Activated CD4-positive, alpha-beta T cell treated with anti-CD3 and anti-CD28 coated beads for 4 hours (primary cell): ENCODE data around the gene OR52A5.
A peak's percentile ranks its signal among the peaks of the same experiment; 100 is the strongest.
"Not testable (repeated sequence)": the region's sequence is repeated elsewhere in the genome, so short reads cannot be mapped to it uniquely, and the experiment has no call there.

Experiments
- DNase-seq, 2 donors: peaks; one replicate each; pipeline ENCODE4 v3.0.0-alpha.2; 2020

The OR52A5 gene

DNA sequence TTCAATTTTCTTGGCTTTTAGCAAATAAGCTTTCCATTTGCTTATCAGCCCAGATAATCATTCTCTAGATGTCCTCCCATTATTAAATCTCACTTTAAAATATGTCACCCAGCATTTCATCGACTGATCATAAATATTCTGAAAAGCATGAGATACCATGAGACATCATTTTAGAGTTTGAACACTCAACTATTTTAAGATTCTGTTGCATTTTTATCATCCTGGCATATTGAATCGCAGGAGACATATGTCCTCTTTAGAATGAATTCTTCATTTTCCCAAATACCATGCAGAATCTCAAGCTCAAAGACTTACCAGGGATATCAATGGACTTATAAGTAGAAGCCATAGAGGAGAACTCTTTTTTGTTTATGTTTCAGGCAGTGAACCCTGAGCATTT is at the start of gene OR52A5:
Gene OR52A5 (minus strand): TSS at position 361 of the 400 bp plus-strand sequence. CDS start 5,714 bp downstream, outside the sequence.
- no peak for DNase-seq

DNA sequence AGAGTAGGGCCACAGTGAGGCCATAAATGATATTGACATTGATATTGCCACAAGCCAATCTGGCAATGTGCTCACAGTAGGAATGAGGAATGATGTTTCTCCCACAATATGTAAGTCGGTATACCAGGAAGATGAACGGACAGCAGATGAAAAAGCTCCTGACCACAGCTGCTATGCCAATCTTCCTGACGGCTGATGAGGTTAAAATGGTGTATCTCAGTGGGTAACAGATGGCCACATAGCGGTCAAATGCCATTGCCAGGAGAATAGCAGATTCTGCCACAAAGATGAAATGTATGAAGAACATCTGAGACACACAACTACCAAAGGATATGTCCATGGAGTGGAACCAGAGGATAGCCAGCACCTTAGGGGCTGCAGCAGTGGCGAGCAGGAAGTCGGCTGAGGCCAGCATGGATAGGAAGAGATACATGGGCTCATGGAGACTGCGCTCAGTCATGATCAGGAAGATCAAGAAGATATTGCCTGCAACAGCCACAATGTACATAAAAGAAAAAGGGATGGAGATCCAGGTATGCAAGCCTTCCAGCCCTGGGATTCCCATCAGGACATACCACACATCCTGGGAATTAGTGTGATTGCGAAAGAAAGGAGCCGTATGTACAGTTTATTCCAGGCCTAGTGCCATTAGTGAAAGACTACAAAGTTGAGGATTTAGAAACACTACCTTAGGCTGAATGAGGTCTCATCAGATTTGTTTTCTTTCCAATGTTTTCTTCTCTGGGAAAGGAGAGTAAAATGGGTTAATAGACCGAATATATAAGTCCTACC is 40.1 kb upstream of the OR52A5 start:
- no peak for DNase-seq

DNA sequence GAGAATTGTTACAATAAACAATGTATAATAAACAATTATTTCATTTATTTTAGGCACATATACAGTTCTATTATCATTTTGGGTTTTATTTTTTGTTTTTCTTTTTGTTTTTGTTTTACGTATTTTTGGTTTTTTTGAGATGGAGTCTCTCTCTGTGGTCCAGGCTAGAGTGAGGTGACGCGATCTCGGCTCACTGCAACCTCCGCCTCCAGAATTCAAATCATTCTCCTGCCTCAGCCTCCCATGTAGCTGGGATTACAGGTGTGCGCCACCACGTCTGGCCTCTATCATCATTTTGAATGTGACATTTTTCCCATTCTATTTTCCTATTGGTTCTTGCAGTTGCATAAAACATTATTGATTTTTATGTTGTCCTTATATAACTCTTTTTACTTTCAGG is 36.8 kb upstream of the OR52A5 start:
- no peak for DNase-seq

DNA sequence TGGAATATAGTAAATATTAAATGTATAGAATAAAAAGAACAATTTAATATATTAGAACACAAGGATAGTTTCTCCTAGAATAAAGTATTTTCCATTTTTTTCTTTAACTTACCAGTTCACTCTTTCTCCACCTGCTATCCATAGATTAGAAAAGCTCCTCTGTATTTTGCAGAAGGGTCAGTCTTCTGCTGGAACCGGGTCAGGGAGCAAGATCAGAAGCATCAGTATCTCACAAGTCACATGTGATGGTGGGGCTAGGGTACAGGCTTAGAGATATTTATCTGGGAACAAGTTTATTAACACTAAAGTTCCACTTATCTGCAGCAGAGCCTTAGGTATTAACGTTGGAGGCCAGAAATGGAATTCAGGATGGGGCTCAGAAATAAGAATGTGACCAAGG is 33.7 kb upstream of the OR52A5 start:
- no peak for DNase-seq

DNA sequence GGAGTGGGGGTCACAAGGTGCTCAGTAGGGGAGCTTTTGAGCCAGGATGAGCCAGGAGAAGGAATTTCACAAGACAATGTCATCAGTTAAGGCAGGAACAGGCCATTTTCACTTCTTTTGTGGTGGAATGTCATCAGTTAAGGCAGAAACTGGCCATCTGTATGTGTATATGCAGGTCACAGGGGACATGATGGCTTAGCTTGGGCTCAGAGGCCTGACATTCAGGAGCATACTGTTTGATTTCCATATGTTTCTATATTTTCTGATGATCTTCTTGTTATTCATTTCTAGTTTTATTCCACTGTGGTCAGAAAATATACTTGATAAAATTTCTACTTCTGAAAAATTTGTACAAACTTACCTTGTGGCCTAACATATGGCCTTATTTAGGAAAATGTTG is 27.7 kb upstream of the OR52A5 start:
- DNase-seq: not testable (repeated sequence)

DNA sequence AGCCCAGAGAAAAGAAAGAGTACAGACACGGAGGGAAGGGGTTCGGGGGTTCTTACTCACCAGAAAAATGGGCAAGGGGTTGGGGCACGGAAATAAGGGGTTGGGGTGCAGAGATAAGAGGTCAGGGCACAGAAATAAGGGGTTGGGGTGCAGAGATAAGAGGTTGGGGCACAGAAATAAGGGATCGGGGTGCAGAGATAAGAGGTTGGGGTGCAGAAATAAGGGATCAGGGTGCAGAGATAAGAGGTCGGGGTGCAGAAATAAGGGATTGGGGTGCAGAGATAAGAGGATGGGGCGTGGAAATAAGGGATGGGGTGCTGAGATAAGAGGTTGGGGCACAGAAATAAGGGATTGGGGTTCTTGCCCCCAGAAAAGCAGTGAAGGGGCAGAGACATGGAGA is 26.7 kb upstream of the OR52A5 start:
- not testable (repeated sequence) for DNase-seq

DNA sequence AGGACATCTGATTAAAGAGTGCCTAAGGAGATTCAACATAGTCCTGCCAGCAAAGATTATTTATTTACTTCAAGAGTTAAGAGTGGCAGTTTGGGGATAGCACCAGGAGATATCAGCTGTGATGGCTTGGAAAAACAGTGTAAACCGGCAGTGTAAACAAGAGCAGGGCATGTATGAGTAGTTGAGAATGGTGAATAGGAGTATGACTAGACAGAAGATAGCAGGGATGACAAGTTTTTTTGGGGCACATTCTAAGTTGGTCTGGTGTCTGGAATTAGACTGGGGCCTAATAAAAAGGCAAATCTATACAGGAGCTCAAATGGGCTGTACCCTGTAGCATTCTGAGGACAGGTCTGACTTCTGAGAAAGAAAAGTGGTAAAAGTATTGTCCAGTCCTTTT is 22.9 kb upstream of the OR52A5 start:
- not testable (repeated sequence) for DNase-seq

DNA sequence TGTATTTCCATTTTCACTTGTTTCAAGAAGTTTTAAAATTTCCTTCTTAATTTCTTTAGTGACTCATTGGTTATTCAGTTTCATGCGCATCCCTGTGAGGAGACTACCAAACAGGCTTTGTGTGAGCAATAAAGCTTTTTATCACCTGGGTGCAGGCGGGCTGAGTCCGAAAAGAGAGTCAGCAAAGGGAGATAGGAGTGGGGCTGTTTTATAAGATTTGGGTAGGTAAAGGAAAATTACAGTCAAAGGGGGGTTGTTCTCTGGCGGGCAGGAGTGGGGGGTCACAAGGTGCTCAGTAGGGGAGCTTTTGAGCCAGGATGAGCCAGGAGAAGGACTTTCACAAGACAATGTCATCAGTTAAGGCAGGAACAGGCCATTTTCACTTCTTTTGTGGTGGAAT is 22.1 kb upstream of the OR52A5 start:
- not testable (repeated sequence) for DNase-seq

DNA sequence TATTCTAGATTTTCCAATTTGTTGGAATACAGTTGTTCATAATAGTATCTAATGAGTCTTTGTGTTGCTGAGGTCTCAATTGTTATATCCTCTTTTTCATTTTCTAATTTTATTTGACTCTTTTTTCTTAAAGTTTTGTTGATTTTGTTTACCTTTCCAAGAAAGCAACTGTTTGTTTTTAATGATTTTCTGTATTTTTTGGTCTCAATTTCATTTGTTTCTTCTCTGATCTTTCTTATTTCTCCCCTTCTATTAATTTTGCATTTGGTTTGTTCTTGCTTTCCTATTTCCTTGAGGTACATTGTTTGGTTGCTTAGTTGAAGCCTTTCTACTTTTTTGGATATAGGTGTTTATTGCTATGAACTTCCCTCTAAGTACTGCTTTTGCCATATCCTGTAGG is 21.6 kb upstream of the OR52A5 start:
- no peak for DNase-seq

DNA sequence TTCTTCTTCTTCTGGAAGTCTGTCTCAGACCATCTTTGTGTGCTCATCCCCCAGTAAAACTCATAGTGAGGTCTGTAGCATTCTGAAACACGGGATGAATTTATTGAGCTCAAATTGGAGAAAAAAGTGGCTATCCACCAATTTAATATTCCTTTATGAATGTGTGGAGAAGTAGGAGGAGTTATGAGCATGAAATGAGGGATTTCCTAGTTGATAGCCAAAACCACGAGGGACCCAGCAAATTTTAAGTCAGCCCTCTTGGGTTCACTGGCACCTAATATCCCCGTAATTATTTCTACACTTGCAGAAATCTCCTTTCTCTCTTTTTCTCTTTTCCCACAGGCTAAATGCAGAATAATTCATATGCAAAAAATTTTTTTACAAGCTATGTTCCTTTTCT is 16.5 kb upstream of the OR52A5 start, which contains the start of gene OR52A1:
Gene OR52A1 (minus strand): TSS at position 101 of the 400 bp plus-strand sequence. CDS start 2,388 bp downstream, outside the sequence.
- DNase-seq: no peak

DNA sequence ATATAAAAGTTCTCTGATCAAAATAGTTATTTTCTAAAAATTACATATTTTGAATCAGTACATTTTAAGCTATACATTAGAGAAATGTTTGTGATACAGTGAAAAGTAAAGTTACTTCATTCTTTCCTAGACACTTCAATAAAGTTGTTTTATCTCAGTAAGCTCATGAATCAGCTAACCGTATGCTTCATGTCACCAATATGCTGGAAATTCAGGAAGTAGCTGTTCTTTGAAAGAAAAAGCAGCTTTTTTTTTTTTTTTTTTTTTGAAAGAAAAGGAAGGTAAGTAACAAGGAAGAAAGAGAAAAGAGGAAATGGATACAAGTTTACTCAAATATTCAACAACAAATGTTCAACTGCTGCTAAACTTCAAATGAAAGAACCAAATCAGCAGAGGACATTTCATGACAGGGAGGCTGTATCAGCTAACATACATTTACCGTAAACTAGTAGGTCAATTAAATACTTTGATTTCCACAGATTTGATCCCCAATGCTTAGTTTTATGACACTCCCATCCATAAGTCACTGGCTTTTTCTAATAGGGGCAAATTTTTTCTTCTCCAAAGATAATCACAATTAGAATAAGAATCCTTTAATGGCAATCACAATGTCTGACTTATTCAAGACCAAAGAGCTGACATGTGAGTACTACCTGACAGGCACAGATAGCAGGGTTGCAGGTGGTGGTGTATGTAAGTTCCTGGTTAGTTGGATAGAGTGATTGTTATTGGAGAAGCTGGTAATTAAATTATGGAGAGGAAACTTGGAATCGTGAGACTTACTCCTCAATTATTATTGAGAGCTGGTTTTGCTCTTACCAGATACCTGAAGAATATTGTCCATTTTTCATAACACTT is 15.6 kb upstream of the OR52A5 start:
- no peak for DNase-seq

DNA sequence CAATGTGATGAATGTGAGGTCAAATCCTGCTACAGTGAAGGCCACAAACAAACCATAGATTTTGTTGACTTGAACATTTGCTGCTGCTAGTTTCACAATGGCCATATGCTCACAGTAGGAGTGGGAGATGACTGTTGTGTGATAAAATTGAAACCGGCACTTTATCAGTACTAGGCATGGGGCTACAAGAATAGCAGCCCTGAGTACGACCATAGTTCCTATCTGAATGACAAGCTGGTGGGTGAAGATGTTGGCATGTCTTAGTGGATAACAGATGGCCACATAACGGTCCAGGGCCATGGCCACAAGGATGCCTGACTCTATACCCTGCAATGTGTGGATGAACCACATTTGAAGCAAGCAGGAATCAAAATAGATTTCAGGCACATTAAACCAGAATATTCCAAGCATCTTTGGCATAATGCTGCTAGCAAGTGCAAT is 13.6 kb upstream of the OR52A5 start:
- no peak for DNase-seq

DNA sequence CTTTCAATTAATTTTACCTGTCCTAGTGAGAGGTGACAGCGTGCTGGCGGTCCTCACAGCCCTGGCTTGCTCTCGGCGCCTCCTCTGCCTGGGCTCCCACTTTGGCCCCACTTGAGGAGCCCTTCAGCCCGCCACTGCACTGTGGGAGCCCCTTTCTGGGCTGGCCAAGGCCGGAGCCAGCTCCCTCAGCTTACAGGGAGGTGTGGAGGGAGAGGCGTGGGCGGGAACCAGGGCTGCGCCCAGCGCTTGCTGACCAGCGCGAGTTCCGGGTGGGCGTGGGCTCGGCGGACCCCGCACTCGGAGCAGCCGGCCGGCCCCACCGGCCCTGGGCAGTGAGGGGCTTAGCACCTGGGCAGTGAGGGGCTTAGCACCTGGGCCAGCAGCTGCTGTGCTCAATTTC is 6.0 kb upstream of the OR52A5 start:
- DNase-seq: not testable (repeated sequence)

DNA sequence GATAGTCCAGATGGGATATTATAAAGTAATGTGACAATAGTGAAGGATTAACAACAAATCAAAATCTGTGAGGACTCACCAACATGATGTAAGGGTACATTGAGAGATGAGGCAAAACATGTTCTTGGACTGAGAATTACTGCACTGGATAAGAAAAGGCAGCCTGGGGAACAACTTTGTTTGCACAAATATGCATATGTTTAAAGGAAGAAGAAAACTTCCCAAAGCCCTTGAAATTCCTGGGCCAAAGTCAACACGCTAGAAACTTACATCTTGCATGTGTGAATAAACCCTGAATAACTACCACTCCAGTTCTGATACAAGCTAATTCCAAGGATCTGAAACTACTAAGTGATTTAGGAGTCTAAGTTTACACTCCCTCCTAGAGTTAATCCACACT is 1.1 kb downstream of the OR52A5 start:
- no peak for DNase-seq

DNA sequence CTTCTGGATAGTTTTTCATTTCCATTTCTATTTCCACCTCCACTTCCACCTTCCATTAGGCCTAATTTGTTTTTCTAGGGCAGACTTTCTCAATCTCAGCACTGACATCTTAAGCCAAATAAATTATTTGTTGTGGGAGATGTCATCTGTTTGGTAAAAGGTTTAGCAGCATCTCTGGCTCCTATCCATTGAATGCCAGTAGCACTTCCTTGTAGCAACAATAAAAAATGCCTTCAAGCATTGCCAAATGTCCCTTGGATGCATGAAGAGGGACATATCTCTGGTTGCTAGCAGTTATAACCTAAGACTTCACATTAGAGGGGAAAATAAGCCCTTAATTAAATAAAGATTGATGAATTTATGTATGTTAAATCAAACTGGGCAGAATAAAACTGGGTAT is 1.9 kb downstream of the OR52A5 start:
- no peak for DNase-seq

DNA sequence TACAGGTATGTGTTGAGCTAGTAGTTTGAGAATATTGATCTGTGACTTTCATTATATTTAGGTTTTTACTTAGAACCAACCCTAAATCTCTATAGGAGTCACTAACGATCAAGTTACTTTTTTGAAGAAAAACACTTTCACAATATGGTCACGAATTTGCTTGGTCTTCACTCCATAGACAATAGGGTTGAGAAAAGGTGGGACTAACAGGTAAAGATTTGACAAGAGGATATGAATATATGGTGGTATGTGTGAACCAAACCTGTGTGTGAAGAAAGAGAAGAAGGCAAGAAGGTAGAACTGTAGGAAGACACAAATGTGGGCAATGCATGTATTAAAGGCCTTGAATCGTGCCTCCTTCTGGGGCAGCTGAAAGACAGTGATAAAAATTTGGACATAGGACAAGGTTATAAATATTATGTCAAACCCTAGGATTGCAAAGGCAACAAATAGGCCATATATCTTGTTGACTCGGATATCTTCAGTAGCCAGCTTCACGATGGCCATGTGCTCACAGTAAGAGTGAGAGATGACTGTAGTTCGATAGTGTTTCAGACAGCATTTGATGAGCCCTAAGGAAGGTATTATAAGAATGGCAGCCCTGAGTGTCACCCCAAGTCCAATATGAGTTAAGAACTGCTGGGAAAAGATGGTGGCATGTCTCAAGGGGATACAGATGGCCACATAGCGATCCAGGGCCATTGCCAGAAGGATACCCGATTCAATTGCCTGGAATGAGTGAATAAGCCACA is 6.4 kb downstream of the OR52A5 start:
- no peak for DNase-seq

DNA sequence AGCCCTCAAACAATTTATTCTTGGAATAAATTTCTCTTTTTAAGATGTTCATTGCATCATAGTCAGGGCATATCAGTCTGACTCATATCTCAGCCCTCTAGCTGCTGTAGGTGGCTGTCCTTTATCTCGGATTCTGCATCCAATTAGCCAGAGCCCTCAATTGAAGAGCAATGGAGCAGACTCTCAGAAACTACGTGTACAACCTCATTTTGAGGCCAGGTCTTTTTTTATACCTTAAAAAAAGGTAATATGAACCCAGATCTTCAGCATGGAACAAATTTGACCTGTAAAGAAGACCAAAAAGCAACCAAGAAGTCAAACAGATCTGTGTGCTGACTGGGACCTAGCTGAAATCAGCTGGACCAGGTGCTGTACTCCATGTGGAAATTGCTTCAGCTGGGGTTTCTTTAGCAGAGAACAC is 8.7 kb downstream of the OR52A5 start:
- no peak for DNase-seq

DNA sequence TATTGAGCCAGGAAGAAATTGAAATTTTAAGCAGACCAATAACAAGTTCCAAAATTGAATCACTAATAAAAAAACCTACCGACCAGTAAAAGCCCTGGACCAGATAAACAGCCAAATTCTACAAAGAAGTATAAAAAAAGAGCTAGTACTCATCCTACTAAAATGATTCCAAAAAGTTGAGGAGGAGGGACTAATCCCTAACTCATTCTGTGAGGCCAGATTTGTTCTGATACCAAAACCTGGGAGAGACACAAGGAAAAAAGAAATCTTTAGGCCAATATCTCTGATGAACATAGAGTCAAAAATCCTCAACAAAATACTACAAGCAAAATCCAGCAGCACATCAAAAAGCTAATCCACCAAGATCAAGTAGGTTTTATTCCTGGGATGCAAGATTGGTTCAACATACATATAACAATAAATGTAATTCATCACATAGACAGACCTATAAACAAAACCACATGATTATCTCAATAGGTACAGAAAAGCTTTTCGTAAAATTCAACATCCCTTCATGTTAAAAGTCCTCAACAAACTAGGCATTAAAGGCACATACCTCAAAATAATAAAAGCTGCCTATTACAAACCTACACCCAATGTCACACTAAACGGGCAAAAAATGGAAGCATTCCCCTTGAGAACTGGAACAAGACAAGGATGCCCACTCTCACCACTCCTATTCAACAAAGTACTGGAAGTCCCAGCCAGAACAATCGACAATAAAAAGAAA is 13.1 kb downstream of the OR52A5 start:
- no peak for DNase-seq

DNA sequence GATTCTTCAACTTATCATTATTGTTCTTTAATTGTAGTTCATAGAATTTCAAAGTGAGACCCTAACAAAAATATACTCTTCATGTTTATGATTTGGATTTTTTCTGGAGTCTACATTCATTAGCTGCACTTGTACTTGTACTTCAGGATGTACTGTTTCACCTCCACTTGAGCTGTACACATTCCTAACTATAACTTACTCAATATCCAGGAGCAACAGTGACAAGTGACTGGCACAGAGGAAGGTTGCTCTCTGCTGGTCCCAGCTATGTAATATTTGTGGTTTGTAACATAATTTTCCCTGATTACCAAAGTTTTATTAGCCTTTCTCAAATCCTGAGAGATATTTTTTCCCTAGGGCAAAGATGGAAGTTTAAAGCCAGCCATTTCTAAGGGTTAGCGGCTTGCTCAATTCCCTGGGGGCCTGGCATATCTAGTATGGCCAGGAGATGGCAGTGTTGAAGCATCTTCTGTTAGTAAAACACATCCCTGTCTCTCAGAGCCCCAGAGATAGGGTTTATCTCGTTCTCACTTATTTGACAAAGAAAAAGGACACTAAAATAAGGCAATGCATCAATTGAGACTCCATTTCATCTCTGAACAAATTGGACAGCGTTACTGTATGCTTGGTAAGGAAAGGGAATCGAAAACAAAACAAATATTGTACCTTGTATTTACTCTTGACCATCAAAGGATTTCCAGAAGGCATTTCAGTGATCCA is 14.2 kb downstream of the OR52A5 start:
- DNase-seq: peak; percentile 22 to 39

DNA sequence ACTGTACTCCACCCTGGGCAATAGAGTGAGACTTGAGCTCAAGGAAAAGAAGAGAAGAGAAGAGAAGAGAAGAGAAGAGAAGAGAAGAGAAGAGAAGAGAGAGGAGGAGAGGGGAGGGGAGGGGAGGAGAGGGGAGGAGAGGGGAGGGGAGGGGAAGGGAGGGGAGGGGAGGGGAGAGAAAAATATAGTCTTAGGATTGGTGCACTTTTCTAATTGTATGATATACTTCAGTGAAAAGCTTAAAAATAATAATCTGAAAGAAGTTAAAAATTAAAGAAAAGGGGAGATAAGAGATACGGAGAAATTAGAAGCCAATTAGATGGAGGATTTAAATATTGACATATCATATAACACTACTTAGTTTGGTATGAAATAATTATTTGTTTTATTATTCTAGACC is 19.3 kb downstream of the OR52A5 start:
- no peak for DNase-seq

DNA sequence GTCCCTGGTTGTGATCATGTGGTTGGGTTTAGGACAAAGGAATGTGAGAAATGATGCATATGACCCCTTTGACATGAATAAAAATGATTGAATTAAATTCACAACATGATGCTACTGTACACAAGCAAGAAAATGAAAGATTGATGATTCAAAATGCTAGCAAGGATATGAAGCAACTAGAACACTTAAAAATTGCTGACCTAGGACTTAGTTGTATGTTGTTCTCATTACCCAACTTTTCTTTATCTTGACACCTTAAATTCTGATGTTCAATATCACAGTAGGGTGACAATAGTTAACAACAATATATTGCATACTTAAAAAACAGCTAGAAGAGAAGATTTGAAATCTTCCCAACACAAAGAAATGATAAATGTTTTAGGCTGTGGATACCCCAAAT is 20.6 kb downstream of the OR52A5 start:
- no peak for DNase-seq

DNA sequence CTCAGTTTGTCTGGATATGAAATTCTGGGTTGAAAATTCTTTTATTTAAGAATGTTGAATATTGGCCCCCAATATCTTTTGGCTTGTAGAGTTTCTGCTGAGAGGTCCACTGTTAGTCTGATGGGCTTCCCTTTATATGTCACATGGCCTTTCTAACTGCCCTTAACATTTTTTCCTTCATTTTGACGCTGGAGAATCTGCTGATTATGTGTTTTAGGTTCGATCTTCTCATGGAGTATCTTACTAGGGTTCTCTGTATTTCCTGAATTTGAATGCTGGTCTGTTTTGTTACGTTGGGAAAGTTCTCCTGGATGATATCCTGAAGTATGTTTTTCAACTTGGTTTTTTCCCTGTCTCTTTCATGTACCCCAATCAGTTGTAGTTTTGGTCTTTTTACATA is 22.8 kb downstream of the OR52A5 start:
- no peak for DNase-seq
